RPMI7951 (cell line): ENCODE data around the gene CIB2. TPM values are rescaled to one million over a fixed set of nuclear protein-coding genes. Genes with fewer than 3 reads are reported as not detected.
A peak's percentile ranks its signal among the peaks of the same experiment; 100 is the strongest.

Experiments
- DNase-seq: peaks from one replicate; pipeline ENCODE4 v3.0.0-alpha.2; 2012; ENCODE audit warnings: low read depth
- total RNA-seq: library from RNA; depleted of rRNA; stranded (reverse); fragments of >200 nt; shearing (Covaris generic); gene quantifications from 2 replicates; pipeline ENCODE4 v1.2.3, GENCODE V29; 2014

Gene CIB2
- total RNA-seq, 1 experiment from 2014 or later = 6.2 TPM

GRCh38 chr15:78083687-78084448 lies 47.4 kb downstream of the CIB2 start:
- DNase-seq = no peak

- no peak for DNase-seq
Measured at GRCh38 chr15:78083186-78083585, 48.1 kb downstream of the CIB2 start.

DNA sequence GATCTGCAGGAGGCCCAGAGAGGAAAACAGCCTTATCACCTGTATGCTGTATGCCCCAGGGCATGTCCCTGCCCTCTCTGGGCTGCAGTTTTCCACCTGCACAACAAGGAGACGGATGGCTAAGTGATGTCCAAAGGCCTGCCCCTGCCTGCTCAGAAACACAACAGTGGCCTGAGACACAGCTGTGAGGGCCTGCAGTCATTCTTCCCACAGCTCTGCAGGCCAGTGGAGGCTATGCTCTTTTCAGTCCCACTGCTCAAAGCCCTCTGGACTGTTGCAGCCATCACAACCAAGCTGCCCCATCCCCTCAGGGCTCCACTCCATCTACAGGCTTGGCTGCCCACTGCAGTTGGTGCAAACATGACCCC lies 48.5 kb downstream of the CIB2 start:
- no peak for DNase-seq

DNA sequence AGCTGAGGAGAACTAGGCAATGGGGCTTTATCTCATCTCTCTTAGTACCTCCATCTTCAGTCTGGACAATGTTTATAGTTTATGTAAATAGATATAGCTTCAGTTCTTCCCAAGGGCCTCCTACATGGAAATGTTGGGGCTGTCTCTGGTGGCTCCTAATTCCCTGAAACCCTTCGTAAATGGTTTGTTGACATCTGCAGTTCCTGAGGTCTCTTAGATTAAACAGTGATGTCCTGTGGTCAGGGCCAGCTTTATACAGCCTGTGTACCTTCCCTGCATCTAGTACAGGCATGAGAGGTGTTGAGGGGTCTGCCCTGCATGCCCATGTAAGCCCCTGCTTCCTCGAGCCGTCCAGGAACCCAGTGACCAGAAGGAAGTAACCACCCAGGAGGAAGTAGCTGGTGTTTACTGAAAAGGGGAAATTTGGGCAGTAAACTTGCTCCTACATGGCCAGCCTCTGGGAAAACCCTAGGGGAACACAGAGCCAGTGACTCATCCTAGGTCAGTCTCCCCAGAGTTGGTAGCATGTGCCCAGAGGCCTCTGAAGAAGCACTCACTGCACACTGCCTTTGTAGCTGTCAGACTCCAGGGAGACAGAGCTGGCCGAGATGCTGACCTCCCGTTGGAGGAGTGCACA lies 49.0 kb downstream of the CIB2 start:
- peak; percentile 52 for DNase-seq

GRCh38 chr15:78080088-78080460 lies 51.2 kb downstream of the CIB2 start:
- no peak for DNase-seq

DNA sequence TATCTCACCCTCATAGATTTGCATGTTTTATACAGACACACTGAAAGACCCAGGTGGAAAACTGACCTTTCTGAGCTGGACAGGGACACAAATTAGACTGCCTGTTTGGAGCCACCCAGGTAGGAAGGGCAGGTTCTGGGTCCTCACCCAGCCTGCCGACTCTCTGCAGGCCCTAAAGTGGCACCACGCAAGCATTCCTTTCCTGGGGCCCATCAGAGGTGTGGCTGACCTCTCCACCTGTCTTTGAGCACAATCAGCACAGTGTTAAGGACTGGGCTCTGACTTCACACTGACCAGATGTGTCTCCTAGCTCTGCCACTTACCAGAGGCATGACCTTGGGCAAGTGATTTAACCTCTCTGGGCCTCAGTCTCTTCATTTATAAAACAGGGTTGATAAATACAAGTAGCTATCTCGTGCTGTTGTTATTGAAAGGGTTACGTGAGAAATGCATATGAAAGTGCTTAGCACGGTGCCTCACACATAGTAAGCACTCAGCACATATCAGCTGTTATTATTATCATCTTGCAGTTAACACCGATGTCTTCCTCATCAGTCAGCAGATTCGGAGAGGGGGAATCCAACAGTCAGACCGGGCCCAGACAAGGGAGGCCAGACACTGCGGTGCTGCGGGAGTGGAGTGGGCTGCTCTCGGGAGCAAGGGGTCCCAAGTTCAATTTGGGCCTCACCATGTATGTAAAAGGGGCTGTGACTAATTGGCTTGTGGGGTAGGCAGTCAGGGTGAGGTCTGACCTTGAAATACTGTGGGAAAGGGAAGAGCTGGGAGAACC lies 51.8 kb downstream of the CIB2 start:
- DNase-seq = no peak

- DNase-seq = no peak
Measured at GRCh38 chr15:78077871-78078210, 53.4 kb downstream of the CIB2 start.

- DNase-seq = peak; percentile 52
Measured at GRCh38 chr15:78077053-78077870, 54.0 kb downstream of the CIB2 start, which contains the start of gene TBC1D2B. Gene TBC1D2B, minus strand, starts transcription at chr15:78077711. Its CDS starts 59 bp downstream, at chr15:78077652.

GRCh38 chr15:78076231-78077052 lies 54.8 kb downstream of the CIB2 start:
- DNase-seq = no peak

- DNase-seq = peak; percentile 80
Measured at GRCh38 chr15:78075490-78076230, 55.6 kb downstream of the CIB2 start.

- DNase-seq = no peak
Measured at GRCh38 chr15:78073046-78073787, 58.0 kb downstream of the CIB2 start.

DNA sequence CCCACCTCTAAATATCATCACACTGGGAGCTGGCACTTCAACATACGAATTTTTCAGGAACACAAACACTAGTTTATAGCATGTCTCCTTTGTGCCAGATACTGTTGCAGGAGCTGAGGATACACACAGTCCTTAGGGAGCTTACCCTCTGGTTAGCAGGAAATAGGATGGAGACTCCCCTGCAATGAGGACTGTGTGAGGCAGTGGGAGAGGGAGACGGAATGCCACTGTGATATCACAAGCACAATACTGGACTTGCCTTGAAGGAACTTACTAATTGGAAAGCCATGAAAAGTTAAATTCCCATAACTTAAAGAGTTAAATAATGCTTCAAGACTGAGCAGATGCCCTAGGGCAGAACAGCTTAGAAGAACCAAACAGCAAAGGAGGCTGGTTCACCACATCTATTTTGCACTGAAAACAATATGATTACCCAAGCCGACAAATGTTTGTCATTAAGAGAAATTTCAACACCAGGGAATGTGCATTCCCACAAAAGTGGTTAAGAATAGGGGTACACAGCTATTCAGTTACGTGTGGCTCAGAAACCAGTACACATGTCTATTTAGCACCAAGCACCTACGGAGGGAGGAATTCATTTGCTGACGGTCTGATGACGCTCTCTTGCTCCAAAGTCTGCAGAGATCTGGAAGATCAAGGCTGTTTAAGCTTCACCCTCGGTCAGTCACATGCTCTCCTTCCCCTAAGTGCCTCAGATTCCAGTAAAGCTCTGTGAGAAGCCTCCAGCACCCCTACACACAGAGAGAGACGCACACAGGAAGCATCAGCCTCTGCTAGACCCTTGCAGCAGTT lies 59.0 kb downstream of the CIB2 start:
- peak; percentile 63 for DNase-seq

DNA sequence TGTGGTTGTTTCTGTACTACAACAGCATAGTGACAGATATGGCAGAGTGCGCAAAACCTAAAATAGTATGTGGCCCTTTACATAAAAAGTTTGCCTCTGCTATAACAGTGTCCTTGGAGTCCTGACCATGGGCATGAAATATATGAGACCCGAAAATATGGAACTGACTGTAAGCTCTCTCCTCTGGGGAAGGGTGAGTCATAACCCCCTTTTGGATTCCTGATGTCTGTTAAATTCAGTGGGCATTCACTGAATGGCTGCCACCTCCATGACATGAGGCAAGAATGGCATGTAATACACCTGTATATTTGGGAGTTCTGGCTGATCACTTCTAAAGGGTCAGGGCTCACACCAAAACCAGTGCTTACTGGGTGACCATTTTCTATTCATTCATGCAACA lies 59.9 kb downstream of the CIB2 start:
- no peak for DNase-seq

DNA sequence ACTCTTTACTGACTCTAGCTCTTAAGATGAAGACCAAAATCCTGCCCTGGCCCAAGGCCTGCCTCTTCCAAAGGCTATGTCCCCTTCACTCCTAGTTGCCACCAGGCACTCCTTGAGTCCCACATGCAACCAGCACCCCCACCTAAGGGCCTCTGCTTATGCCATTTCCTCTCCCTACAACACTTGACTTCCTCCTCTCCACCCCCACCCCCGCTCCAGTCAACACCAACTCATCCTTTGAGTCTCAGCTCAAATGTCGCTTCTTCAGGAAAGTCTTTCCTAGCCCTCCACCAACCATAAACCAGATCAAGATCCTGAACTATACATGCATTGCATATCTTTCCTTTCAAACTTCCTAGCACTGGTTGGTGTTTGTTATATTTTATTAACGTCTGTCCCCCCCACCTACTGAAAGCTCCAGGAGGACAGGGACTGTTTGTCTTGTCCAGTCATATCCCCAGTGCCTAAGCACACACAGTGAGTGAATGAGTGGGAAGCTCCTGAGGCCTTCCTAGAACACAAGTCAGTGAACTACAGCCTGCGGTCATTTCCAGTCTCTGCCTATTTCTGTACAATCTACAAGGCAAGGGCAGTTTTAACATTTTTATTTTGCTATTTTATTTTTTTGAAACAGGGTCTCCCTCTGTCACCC lies 61.1 kb downstream of the CIB2 start:
- DNase-seq = no peak

GRCh38 chr15:78069462-78070029 lies 61.7 kb downstream of the CIB2 start:
- DNase-seq = no peak

GRCh38 chr15:78069052-78069414 lies 62.2 kb downstream of the CIB2 start:
- DNase-seq = no peak

DNA sequence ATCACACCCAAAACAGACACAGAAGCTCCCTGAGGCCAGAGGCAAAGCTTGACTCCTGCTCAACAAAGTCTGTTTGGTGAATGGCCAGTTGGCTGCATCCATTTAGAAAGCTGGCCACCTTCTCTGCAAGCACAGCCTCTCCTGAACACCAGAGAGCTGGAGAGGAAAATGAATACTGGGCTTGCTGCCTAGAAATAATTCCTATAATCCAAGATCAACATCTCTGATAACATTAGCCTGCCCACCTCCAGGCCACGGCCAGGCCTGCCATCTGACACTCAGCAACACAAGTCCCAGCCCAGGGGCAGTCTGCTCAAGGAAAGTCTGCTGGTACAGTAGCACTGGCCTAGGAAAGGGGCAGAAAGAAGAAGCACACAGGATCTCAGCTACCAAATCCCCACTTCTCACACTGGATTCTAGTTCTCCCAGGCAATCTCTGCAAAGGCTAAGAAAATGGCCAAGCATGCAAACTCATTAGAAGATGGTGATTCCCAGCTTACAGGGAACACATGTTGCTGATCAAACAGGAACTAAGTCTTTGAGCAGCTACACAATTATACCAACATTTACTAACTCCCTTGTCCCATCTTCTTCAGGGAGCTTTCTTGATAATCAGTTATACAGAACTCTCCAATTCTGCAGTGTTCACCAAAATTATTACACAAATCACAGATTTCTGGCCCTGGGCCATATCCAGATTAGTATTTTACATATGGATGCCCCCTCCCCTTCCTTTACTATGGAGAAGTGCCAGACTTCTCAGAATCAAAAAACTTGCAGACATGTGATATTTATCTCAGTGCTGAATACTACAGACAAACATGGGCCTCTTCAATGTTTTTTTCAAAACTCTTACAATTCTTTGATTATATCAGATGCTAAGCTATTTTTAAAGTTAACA lies 63.7 kb downstream of the CIB2 start:
- DNase-seq = peak; percentile 89
